Bone marrow (tissue), 2 donors: ENCODE measurements around the gene TTC39C.

Source experiments
- DNase-seq, 2 donors: peaks; one replicate each; lab custom pipeline; 2025; lab: John Stamatoyannopoulos, UW

TTC39C gene

GRCh38 chr18:24089076-24089475 lies 74.5 kb downstream of the TTC39C start:
- DNase-seq: no peak

GRCh38 chr18:24089515-24090337 lies 75.2 kb downstream of the TTC39C start:
- DNase-seq: no peak

GRCh38 chr18:24090876-24091275 lies 76.3 kb downstream of the TTC39C start:
- DNase-seq: no peak

- DNase-seq: peak in 1 of 2 donors; percentile 59
Measured at GRCh38 chr18:24094561-24094960, 80.0 kb downstream of the TTC39C start.

GRCh38 chr18:24095976-24096375 lies 81.4 kb downstream of the TTC39C start:
- no peak for DNase-seq

- no peak for DNase-seq
Measured at GRCh38 chr18:24103320-24104021, 88.9 kb downstream of the TTC39C start.

- DNase-seq: no peak
Measured at GRCh38 chr18:24104486-24104885, 89.9 kb downstream of the TTC39C start.

GRCh38 chr18:24108641-24109040 lies 94.1 kb downstream of the TTC39C start:
- no peak for DNase-seq

- DNase-seq: no peak
Measured at GRCh38 chr18:24111936-24112335, 97.4 kb downstream of the TTC39C start.

GRCh38 chr18:24112464-24112863 lies 97.9 kb downstream of the TTC39C start:
- DNase-seq: no peak

GRCh38 chr18:24112874-24113615 lies 98.5 kb downstream of the TTC39C start:
- no peak for DNase-seq

- DNase-seq: no peak
Measured at GRCh38 chr18:24114924-24115549, 100.5 kb downstream of the TTC39C start.

- peak in 1 of 2 donors; percentile 10 for DNase-seq
Measured at GRCh38 chr18:24115628-24116027, 101.1 kb downstream of the TTC39C start.

GRCh38 chr18:24118750-24119577 lies 104.4 kb downstream of the TTC39C start:
- peak; percentile 14 to 51 for DNase-seq

- DNase-seq: no peak
Measured at GRCh38 chr18:24120676-24121075, 106.1 kb downstream of the TTC39C start.

- DNase-seq: no peak
Measured at GRCh38 chr18:24121625-24122024, 107.1 kb downstream of the TTC39C start.

GRCh38 chr18:24126155-24126961 lies 111.8 kb downstream of the TTC39C start:
- no peak for DNase-seq

GRCh38 chr18:24127735-24128134 lies 113.2 kb downstream of the TTC39C start:
- no peak for DNase-seq

GRCh38 chr18:24128700-24129099 lies 114.1 kb downstream of the TTC39C start:
- DNase-seq: no peak

GRCh38 chr18:24130494-24130893 lies 115.9 kb downstream of the TTC39C start:
- DNase-seq: no peak
